ENCODE data around the gene SCRT2.

DNA sequence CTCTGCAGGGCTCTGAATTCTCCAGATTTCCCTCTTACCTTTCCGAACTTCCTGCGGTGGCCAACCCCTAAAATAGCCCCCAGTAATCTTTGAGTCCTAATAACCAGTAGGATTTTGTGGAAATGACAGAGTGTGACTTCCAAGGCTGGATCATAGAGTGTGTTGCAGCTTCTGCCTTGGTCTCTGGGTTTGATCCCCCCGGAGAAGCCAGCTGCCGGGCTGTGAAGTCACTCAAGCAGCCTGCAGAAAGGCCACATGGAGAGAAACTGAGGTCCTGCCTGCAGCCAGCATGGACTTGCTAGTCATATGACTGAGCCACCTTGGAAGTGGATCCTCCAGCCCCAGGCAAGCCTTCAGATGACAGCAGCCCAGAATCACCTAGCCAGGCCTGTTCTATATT, 46.3 kb upstream of the SCRT2 start:
- TF ChIP-seq, protein P1, sequence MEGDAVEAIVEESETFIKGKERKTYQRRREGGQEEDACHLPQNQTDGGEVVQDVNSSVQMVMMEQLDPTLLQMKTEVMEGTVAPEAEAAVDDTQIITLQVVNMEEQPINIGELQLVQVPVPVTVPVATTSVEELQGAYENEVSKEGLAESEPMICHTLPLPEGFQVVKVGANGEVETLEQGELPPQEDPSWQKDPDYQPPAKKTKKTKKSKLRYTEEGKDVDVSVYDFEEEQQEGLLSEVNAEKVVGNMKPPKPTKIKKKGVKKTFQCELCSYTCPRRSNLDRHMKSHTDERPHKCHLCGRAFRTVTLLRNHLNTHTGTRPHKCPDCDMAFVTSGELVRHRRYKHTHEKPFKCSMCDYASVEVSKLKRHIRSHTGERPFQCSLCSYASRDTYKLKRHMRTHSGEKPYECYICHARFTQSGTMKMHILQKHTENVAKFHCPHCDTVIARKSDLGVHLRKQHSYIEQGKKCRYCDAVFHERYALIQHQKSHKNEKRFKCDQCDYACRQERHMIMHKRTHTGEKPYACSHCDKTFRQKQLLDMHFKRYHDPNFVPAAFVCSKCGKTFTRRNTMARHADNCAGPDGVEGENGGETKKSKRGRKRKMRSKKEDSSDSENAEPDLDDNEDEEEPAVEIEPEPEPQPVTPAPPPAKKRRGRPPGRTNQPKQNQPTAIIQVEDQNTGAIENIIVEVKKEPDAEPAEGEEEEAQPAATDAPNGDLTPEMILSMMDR (IDR thresholded peaks at IDR 0.05) = no peak
- no peak for TF ChIP-seq POLR2A (IDR thresholded peaks at IDR 0.05)

All from thyroid gland (tissue), 4 donors.